Measurements from ENCODE around the gene DTWD1.

The DTWD1 gene

GRCh38 chr15:49604625-49605409 lies 16.0 kb upstream of the DTWD1 start:
- no peak overlapping the region for H3K4me3 ChIP-seq (ENCODE audit: low read length)
- no peak overlapping the region for H3K4me2 ChIP-seq (ENCODE audit: low read depth, low read length)
- no peaks in the 10 kb centered on the region for H3K4me1 ChIP-seq (ENCODE audit: low read length)
- no peak overlapping the region for H2AFZ ChIP-seq (ENCODE audit: low read length)
- no peak overlapping the region for H3K27ac ChIP-seq (ENCODE audit: low read length)
- no peaks in the 10 kb centered on the region for H3K9me2 ChIP-seq (replicated peaks; ENCODE audit: insufficient read depth, low read length)
- H3F3A ChIP-seq (ENCODE audit: insufficient read depth, low read length): no peaks in the 10 kb centered on the region
- no peak for TF ChIP-seq EZH2phosphoT487 (IDR thresholded peaks at IDR 0.05; ENCODE audit: low read length)
- no peak for TF ChIP-seq EZH2 (optimal IDR thresholded peaks at IDR 0.05; ENCODE audit: low read depth, low read length)
- TF ChIP-seq, protein P1, sequence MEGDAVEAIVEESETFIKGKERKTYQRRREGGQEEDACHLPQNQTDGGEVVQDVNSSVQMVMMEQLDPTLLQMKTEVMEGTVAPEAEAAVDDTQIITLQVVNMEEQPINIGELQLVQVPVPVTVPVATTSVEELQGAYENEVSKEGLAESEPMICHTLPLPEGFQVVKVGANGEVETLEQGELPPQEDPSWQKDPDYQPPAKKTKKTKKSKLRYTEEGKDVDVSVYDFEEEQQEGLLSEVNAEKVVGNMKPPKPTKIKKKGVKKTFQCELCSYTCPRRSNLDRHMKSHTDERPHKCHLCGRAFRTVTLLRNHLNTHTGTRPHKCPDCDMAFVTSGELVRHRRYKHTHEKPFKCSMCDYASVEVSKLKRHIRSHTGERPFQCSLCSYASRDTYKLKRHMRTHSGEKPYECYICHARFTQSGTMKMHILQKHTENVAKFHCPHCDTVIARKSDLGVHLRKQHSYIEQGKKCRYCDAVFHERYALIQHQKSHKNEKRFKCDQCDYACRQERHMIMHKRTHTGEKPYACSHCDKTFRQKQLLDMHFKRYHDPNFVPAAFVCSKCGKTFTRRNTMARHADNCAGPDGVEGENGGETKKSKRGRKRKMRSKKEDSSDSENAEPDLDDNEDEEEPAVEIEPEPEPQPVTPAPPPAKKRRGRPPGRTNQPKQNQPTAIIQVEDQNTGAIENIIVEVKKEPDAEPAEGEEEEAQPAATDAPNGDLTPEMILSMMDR (IDR thresholded peaks at IDR 0.05; ENCODE audit: low read length): no peak
- H4K20me1 ChIP-seq (ENCODE audit: insufficient read depth, low read length): no peaks in the 10 kb centered on the region
- no peaks in the 10 kb centered on the region for H3K27me3 ChIP-seq (replicated peaks; ENCODE audit: insufficient read depth, low read length)
- H3K9ac ChIP-seq (ENCODE audit: low read length): no peak overlapping the region
- H3K36me3 ChIP-seq (replicated peaks; ENCODE audit: insufficient read depth, low read length): no peaks in the 10 kb centered on the region
- DNase-seq: no peak
- no peaks in the 10 kb centered on the region for H3K79me2 ChIP-seq (ENCODE audit: low read length)
- no peaks in the 10 kb centered on the region for H3K9me3 ChIP-seq (replicated peaks; ENCODE audit: insufficient read depth, low read length)

DNA sequence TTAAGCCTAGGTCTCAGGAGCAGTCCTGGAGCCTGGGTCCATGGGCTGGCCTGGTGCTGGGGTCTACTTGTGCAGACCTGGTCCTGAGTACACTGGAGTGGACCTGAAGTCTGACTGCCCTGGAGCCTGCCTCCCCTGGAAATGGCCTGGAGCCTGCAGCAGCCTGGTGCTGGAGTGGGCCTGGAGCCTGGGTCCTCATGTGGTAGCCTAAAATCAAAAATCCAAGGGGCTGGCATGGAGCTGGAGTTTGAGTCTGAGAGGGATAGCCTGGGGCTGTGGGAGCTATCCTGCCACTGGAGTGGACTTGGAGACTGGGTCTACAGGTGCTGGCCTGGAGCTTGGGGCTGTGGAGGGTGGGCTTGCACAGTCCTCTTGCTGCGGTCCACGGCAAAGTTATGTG lies 15.3 kb upstream of the DTWD1 start:
- Histone ChIP-seq H3K4me3 (ENCODE audit: low read length) (no peak overlapping the region), H4K20me1 (ENCODE audit: insufficient read depth, low read length) (no peaks in the 10 kb centered on the region), H2AFZ (ENCODE audit: low read length) (no peak overlapping the region), H3K27me3 (replicated peaks; ENCODE audit: insufficient read depth, low read length) (no peaks in the 10 kb centered on the region), H3K9me3 (replicated peaks; ENCODE audit: insufficient read depth, low read length) (no peaks in the 10 kb centered on the region), H3K9me2 (replicated peaks; ENCODE audit: insufficient read depth, low read length) (no peaks in the 10 kb centered on the region), H3F3A (ENCODE audit: insufficient read depth, low read length) (no peaks in the 10 kb centered on the region), H3K4me2 (ENCODE audit: low read depth, low read length) (no peak overlapping the region), H3K9ac (ENCODE audit: low read length) (no peak overlapping the region), H3K79me2 (ENCODE audit: low read length) (no peaks in the 10 kb centered on the region), H3K4me1 (ENCODE audit: low read length) (no peaks in the 10 kb centered on the region), H3K27ac (ENCODE audit: low read length) (no peak overlapping the region), H3K36me3 (replicated peaks; ENCODE audit: insufficient read depth, low read length) (no peaks in the 10 kb centered on the region)
- no peak for TF ChIP-seq EZH2 (optimal IDR thresholded peaks at IDR 0.05; ENCODE audit: low read depth, low read length)
- no peak for TF ChIP-seq EZH2phosphoT487 (IDR thresholded peaks at IDR 0.05; ENCODE audit: low read length)
- no peak for DNase-seq

DNA sequence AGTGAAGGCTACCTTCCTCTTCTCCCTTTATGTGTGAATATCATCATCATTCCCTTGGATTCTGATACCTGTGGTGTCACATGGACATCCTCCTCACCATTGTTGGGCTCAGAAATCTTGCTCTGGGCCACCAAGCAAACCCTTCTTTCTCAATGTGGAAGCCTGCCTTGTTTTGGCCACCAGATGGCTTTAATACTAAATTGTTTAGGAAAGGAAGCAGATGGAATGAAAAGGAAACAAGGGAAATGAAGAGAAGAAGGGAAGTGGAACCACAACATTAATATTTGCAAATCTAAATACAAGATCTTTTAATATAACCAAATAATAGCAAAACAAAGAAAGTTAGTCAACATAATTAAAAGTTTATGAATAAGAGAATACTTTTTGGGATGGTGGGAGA lies 14.3 kb upstream of the DTWD1 start:
- H3K36me3 ChIP-seq (replicated peaks; ENCODE audit: insufficient read depth, low read length): no peaks in the 10 kb centered on the region
- no peaks in the 10 kb centered on the region for H3K4me1 ChIP-seq (ENCODE audit: low read length)
- no peak for TF ChIP-seq EZH2phosphoT487 (IDR thresholded peaks at IDR 0.05; ENCODE audit: low read length)
- TF ChIP-seq EZH2 (optimal IDR thresholded peaks at IDR 0.05; ENCODE audit: low read depth, low read length): no peak
- TF ChIP-seq, protein P1 (IDR thresholded peaks at IDR 0.05; ENCODE audit: low read length): no peak
- no peaks in the 10 kb centered on the region for H4K20me1 ChIP-seq (ENCODE audit: insufficient read depth, low read length)
- no peak overlapping the region for H3K9ac ChIP-seq (ENCODE audit: low read length)
- H3K4me2 ChIP-seq (ENCODE audit: low read depth, low read length): no peak overlapping the region
- DNase-seq: no peak
- H3K4me3 ChIP-seq (ENCODE audit: low read length): no peak overlapping the region
- no peaks in the 10 kb centered on the region for H3K9me2 ChIP-seq (replicated peaks; ENCODE audit: insufficient read depth, low read length)
- no peaks in the 10 kb centered on the region for H3K27me3 ChIP-seq (replicated peaks; ENCODE audit: insufficient read depth, low read length)
- H3F3A ChIP-seq (ENCODE audit: insufficient read depth, low read length): no peaks in the 10 kb centered on the region
- no peak overlapping the region for H3K27ac ChIP-seq (ENCODE audit: low read length)
- H2AFZ ChIP-seq (ENCODE audit: low read length): no peak overlapping the region
- no peaks in the 10 kb centered on the region for H3K79me2 ChIP-seq (ENCODE audit: low read length)
- no peaks in the 10 kb centered on the region for H3K9me3 ChIP-seq (replicated peaks; ENCODE audit: insufficient read depth, low read length)
